CD4-positive, alpha-beta T cell (primary cell): ENCODE measurements around the gene ZNF467. TPM values are rescaled to one million over a fixed set of nuclear protein-coding genes. Genes with fewer than 3 reads are reported as not detected.
A peak's percentile ranks its signal among the peaks of the same experiment; 100 is the strongest.

ENCODE experiments used
- ATAC-seq: fragments of 200-7000 bp; cut with Tn5 transposase; one replicate; pipeline ENCODE4 v1.10.0; 2022; ENCODE audit warnings: mild to moderate bottlenecking; ENCODE audit not compliant: poor library complexity
- CTCF ChIA-PET: fragments of 350-600 bp; sonication (Branson Sonifier 250); formaldehyde crosslinking; loops from one replicate; lab custom pipeline; 2021; ENCODE audit warnings: antibody characterized with exemption, inconsistent platforms; lab: Charles Lee
- POLR2A ChIA-PET: fragments of 350-600 bp; sonication (Branson Sonifier 250); formaldehyde crosslinking; loops from one replicate; lab custom pipeline; 2021; ENCODE audit warnings: antibody characterized with exemption, inconsistent platforms; lab: Charles Lee
- DNase-seq, 14 experiments: peaks; one replicate each; pipeline ENCODE4 v3.0.0-alpha.2; 2013 to 2020; ENCODE audit warnings: mixed read lengths in 2 of 14
- H3K27ac ChIP-seq, 2 donors: one replicate each; pipeline versions ENCODE4 v1.5.1 to v1.7.0; 2013; ENCODE audit warnings: low read length in 2 of 2, low read depth in 1 of 2, mild to moderate bottlenecking in 1 of 2
- H3K27me3 ChIP-seq, 2 experiments: 1 replicate in 1 of 2; 2 replicates in 1 of 2; pipeline versions ENCODE4 v1.6.1 to v1.7.0; 2013; ENCODE audit warnings: low read length in 2 of 2, control low read depth in 1 of 2, mild to moderate bottlenecking in 1 of 2, moderate library complexity in 1 of 2; ENCODE audit not compliant: insufficient read depth in 2 of 2, control insufficient read depth in 1 of 2
- H3K36me3 ChIP-seq: one replicate; pipeline ENCODE4 v1.6.1; 2013; ENCODE audit warnings: low read length, control low read depth; ENCODE audit not compliant: insufficient read depth
- H3K4me1 ChIP-seq: one replicate; pipeline ENCODE4 v1.6.1; 2013; ENCODE audit warnings: low read length, control low read depth; ENCODE audit not compliant: insufficient read depth
- H3K4me3 ChIP-seq: one replicate; pipeline ENCODE4 v1.5.1; 2013; ENCODE audit warnings: mild to moderate bottlenecking, low read length, moderate library complexity
- H3K9me3 ChIP-seq, 2 experiments: 1 replicate in 1 of 2; 2 replicates in 1 of 2; pipeline versions ENCODE4 v1.6.1 to v1.7.0; 2013; ENCODE audit warnings: low read length in 2 of 2, mild to moderate bottlenecking in 2 of 2, control low read depth in 1 of 2, moderate library complexity in 1 of 2; ENCODE audit not compliant: control insufficient read depth in 1 of 2, insufficient read depth in 1 of 2
- H3K27ac Mint-ChIP-seq: one replicate; pipeline ENCODE4 v1.8.0; 2020; ENCODE audit warnings: mixed read lengths
- H3K27me3 Mint-ChIP-seq: one replicate; pipeline ENCODE4 v1.8.0; 2021; ENCODE audit warnings: mixed read lengths
- H3K36me3 Mint-ChIP-seq: one replicate; pipeline ENCODE4 v1.8.0; 2021; ENCODE audit warnings: low read depth, mixed read lengths
- H3K4me1 Mint-ChIP-seq: one replicate; pipeline ENCODE4 v1.8.0; 2021; ENCODE audit warnings: low read depth, mixed read lengths
- H3K4me3 Mint-ChIP-seq: one replicate; pipeline ENCODE4 v1.8.0; 2020; ENCODE audit warnings: mild to moderate bottlenecking, mixed read lengths
- H3K9me3 Mint-ChIP-seq: one replicate; pipeline ENCODE4 v1.8.0; 2020; ENCODE audit warnings: mixed read lengths
- CTCF ChIP-seq: fragments of 200-600 bp; IDR thresholded peaks from one replicate; pipeline ENCODE4 v1.8.0; 2022; ENCODE audit warnings: antibody characterized with exemption, mild to moderate bottlenecking
- intact Hi-C, 2 experiments: fragments of 100-400 bp; cut with DNase I in 1 of 2; cut with micrococcal nuclease in 1 of 2; formaldehyde crosslinking; loops; one replicate each; pipeline versions ENCODE4 v1.15.1 to v1.9.0; 2023 to 2025; cut with DNase I, micrococcal nuclease
- total RNA-seq, 174 experiments: library from RNA in 2 of 174; stranded (reverse) in 2 of 174; gene quantifications; one replicate each; pipeline ENCODE4 v1.2.3 and lab custom pipeline; 2021 to 2026

The ZNF467 gene
- total RNA-seq, 2 experiments from 2014 or later = 4.1 to 4.3 TPM

GRCh38 chr7:149790146-149790548 is 16.8 kb upstream of the ZNF467 start:
- H3K36me3 Mint-ChIP-seq = no peaks in the 10 kb centered on the region
- Histone ChIP-seq H3K27me3 (peaks cover 20 to 34% of the 10 kb centered on the region in 2 experiments), H3K36me3 (no peaks in the 10 kb centered on the region), H3K27ac (no peak overlapping the region), H3K4me3 (no peak overlapping the region), H3K9me3 (peaks cover 0 to 9% of the 10 kb centered on the region in 2 experiments), H3K4me1 (peaks cover 13% of the 10 kb centered on the region)
- no peak for TF ChIP-seq CTCF
- peaks cover 35% of the 10 kb centered on the region for H3K27me3 Mint-ChIP-seq
- intact Hi-C loops = no loop called here
- no peak overlapping the region for H3K27ac Mint-ChIP-seq
- no peak overlapping the region for H3K4me3 Mint-ChIP-seq
- DNase-seq (peak in 10 of 14 experiments; percentile 13 to 68 (median 36)), ATAC-seq (peak; percentile 68)
- POLR2A ChIA-PET = no interaction called here
- H3K9me3 Mint-ChIP-seq = no peaks in the 10 kb centered on the region
- CTCF ChIA-PET = no interaction called here
- no peaks in the 10 kb centered on the region for H3K4me1 Mint-ChIP-seq

- intact Hi-C loops = no loop called here
- DNase-seq (no peak), ATAC-seq (no peak)
- Mint-ChIP-seq H3K4me3 (no peak overlapping the region), H3K27ac (no peak overlapping the region), H3K9me3 (no peaks in the 10 kb centered on the region), H3K36me3 (no peaks in the 10 kb centered on the region), H3K27me3 (peaks cover 31% of the 10 kb centered on the region), H3K4me1 (no peaks in the 10 kb centered on the region)
- Histone ChIP-seq H3K27ac (no peak overlapping the region), H3K4me1 (peaks cover 13% of the 10 kb centered on the region), H3K27me3 (peaks cover 20 to 34% of the 10 kb centered on the region in 2 experiments), H3K9me3 (peaks cover 0 to 9% of the 10 kb centered on the region in 2 experiments), H3K36me3 (no peaks in the 10 kb centered on the region), H3K4me3 (no peak overlapping the region)
- POLR2A ChIA-PET = no interaction called here
- TF ChIP-seq CTCF = no peak
- CTCF ChIA-PET = no interaction called here
Observed at GRCh38 chr7:149789101-149789500, 15.7 kb upstream of the ZNF467 start.

- Histone ChIP-seq H3K36me3 (no peaks in the 10 kb centered on the region), H3K9me3 (peaks cover 0 to 9% of the 10 kb centered on the region in 2 experiments), H3K4me3 (no peak overlapping the region), H3K27me3 (peaks cover 19 to 34% of the 10 kb centered on the region in 2 experiments), H3K4me1 (peaks cover 13% of the 10 kb centered on the region), H3K27ac (no peak overlapping the region)
- Mint-ChIP-seq H3K4me3 (no peak overlapping the region), H3K27me3 (peaks cover 25% of the 10 kb centered on the region), H3K4me1 (no peaks in the 10 kb centered on the region), H3K9me3 (no peaks in the 10 kb centered on the region), H3K36me3 (no peaks in the 10 kb centered on the region), H3K27ac (no peak overlapping the region)
- CTCF ChIA-PET = no interaction called here
- DNase-seq = no peak
- ATAC-seq = no peak
- POLR2A ChIA-PET = no interaction called here
- TF ChIP-seq CTCF = no peak
- intact Hi-C loops = no loop called here
Observed at GRCh38 chr7:149788300-149788851, 15.0 kb upstream of the ZNF467 start.
